ENCODE results near the gene SLC2A10.

The SLC2A10 gene

DNA sequence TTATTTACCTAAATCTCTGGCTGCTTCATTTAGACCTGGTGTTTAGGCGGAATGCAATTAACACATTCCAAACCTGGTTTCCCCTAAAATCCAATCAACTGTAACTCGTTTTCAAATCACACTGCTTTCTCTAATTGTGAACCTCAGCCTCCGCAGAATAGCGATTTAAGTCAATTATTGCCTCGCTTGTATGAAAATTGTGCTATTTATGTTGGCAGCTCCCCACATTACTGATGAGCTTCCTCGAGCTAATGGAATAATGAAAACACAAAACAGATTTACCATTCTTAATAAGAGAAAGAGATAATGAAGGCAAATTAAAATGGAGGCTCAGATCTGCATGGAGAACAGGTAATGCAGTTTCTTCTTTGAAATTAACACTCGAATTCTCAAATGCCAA, 67.9 kb downstream of the SLC2A10 start:
- in situ Hi-C loops (cut with HindIII; ENCODE audit: low sequenced_read_pairs): no loop called here
- H3K4me3 ChIP-seq (ENCODE audit: low read depth, low read length): no peak overlapping the region
- no peak for DNase-seq (ENCODE audit: low read depth)
- TF ChIP-seq, protein P1, sequence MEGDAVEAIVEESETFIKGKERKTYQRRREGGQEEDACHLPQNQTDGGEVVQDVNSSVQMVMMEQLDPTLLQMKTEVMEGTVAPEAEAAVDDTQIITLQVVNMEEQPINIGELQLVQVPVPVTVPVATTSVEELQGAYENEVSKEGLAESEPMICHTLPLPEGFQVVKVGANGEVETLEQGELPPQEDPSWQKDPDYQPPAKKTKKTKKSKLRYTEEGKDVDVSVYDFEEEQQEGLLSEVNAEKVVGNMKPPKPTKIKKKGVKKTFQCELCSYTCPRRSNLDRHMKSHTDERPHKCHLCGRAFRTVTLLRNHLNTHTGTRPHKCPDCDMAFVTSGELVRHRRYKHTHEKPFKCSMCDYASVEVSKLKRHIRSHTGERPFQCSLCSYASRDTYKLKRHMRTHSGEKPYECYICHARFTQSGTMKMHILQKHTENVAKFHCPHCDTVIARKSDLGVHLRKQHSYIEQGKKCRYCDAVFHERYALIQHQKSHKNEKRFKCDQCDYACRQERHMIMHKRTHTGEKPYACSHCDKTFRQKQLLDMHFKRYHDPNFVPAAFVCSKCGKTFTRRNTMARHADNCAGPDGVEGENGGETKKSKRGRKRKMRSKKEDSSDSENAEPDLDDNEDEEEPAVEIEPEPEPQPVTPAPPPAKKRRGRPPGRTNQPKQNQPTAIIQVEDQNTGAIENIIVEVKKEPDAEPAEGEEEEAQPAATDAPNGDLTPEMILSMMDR (IDR thresholded peaks at IDR 0.05; ENCODE audit: low read depth, low read length, missing control alignments): no peak

DNA sequence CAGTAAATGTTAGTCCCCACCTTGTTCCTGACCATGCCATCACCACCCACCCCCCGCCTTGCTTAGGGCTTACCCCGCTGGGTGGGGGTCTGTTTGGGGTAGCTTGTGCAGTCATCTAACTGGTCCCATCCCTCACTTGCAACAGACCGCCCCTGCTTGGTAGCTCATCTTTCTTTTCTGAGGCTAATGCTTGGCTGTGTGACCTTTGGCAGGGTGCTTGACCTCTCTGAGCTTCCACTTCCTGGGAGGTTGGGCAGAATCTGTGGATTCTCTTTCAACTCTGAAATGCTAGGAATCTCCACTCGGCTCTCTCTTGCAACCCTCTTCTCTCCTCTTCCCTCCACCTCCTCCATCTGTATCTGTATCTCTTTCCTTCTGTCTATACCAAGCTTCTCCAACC, 70.4 kb downstream of the SLC2A10 start:
- no peak overlapping the region for H3K4me3 ChIP-seq (ENCODE audit: low read depth, low read length)
- in situ Hi-C loops (cut with HindIII; ENCODE audit: low sequenced_read_pairs): no loop called here
- DNase-seq (ENCODE audit: low read depth): no peak
- TF ChIP-seq, protein P1 (IDR thresholded peaks at IDR 0.05; ENCODE audit: low read depth, low read length, missing control alignments): no peak

DNA sequence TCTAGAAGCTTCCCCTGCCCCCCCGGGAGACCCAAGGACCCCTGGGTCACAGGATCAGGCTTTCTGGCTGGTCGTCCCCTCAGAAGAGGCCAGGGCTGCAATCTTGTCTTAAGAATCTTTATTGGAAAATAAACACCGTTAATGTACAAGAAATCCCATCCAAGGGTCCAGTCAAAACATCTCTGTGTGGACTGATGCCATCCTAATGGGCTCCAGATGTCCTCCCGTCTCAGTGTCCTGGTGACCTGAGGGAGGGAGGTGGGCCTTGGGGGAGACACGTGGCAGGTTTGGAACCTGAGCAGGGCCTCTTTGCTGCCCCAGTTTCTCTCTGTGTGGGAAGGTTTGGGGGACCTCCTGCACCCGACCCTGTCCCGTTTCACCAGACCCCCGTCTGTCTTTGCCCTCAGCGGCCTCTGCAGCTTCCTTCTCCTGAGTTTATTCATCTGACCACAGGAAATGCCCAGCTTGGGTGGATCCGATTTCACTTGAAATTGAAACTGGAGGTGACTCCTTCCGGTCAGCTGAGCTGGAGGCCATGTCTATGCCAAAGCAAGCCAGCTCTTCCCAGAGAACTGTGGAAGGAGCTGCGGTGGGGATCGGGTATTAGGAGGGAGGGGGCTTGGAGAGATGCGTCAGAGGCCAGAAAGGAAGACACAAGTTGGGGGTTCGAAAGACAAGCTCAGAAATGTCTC, 75.1 kb downstream of the SLC2A10 start:
- no peak overlapping the region for H3K4me3 ChIP-seq (ENCODE audit: low read depth, low read length)
- no peak for DNase-seq (ENCODE audit: low read depth)
- TF ChIP-seq, protein P1 (IDR thresholded peaks at IDR 0.05; ENCODE audit: low read depth, low read length, missing control alignments): no peak
- in situ Hi-C loops (cut with HindIII; ENCODE audit: low sequenced_read_pairs): no loop called here

All from astrocyte of the cerebellum (primary cell).